ENCODE measurements around the gene PDE1A.
"Not testable (repeated sequence)": the region's sequence is repeated elsewhere in the genome, so short reads cannot be mapped to it uniquely, and the experiment has no call there.

GRCh38 chr2:182386267-182386880, 40.5 kb downstream of the PDE1A start:
- TF ChIP-seq POLR2A (IDR thresholded peaks at IDR 0.05; ENCODE audit: low read depth, low read length); CTCF (conservative IDR thresholded peaks at IDR 0.05; ENCODE audit: low read depth, low read length); BHLHE40 (IDR thresholded peaks at IDR 0.05; ENCODE audit: low read depth, low read length); FOS (IDR thresholded peaks at IDR 0.05; ENCODE audit: low read depth, low read length); MXI1 (IDR thresholded peaks at IDR 0.05; ENCODE audit: borderline replicate concordance, low read depth, low read length); CEBPB (IDR thresholded peaks at IDR 0.05; ENCODE audit: low read depth, low read length); RAD21 (IDR thresholded peaks at IDR 0.05; ENCODE audit: low read length); MAFK (IDR thresholded peaks at IDR 0.05; ENCODE audit: low read depth, low read length): not testable (repeated sequence)
